NB4 (cell line): ENCODE data around the gene KLHL22.

ENCODE experiments used
- MYC ChIP-seq: IDR thresholded peaks from 2 replicates; pipeline ENCODE4 v1.6.1; 2011; ENCODE audit warnings: low read depth, low read length
- POLR2A ChIP-seq: IDR thresholded peaks from 2 replicates; pipeline ENCODE4 v1.6.1; 2011; ENCODE audit warnings: mild to moderate bottlenecking; ENCODE audit not compliant: insufficient read length; ENCODE audit errors: extremely low read depth
- TF ChIP-seq, protein P1 (sequence below): IDR thresholded peaks from one replicate; pipeline ENCODE4 v1.5.1; 2012; ENCODE audit warnings: low read depth, low read length

DNA sequence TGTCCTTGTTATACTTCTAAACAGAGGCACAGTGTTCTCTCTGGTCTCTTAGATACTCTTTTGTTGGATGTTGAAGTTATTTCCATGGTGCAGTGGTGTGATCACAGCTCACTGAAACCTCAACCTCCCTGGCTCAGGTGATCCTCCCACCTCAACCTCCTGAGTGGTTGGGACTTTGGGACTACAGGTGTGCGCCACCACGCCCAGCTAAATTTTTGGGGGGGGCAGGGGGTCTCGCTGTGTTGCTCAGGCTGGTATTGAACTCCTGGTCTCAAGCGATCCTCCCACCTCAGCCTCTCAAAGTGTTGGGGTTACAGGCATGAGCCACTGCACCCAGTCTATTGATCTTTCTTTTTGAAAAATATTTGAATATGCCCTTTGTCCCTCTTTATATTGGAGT, 86.7 kb downstream of the KLHL22 start:
- TF ChIP-seq POLR2A (no peak), MYC (no peak)
- TF ChIP-seq, protein P1, sequence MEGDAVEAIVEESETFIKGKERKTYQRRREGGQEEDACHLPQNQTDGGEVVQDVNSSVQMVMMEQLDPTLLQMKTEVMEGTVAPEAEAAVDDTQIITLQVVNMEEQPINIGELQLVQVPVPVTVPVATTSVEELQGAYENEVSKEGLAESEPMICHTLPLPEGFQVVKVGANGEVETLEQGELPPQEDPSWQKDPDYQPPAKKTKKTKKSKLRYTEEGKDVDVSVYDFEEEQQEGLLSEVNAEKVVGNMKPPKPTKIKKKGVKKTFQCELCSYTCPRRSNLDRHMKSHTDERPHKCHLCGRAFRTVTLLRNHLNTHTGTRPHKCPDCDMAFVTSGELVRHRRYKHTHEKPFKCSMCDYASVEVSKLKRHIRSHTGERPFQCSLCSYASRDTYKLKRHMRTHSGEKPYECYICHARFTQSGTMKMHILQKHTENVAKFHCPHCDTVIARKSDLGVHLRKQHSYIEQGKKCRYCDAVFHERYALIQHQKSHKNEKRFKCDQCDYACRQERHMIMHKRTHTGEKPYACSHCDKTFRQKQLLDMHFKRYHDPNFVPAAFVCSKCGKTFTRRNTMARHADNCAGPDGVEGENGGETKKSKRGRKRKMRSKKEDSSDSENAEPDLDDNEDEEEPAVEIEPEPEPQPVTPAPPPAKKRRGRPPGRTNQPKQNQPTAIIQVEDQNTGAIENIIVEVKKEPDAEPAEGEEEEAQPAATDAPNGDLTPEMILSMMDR: no peak
